B cell (primary cell): Measurements from ENCODE around the gene DHX8. TPM values are rescaled to one million over a fixed set of nuclear protein-coding genes. Genes with fewer than 3 reads are reported as not detected.

Source experiments
- ATAC-seq: fragments of 200-7000 bp; cut with Tn5 transposase; one replicate; pipeline ENCODE4 v1.10.0; 2021; ENCODE audit warnings: low read depth, mild to moderate bottlenecking, moderate number of reproducible peaks, moderate library complexity
- CTCF ChIA-PET: fragments of 350-600 bp; sonication (Branson Sonifier 250); formaldehyde crosslinking; loops from one replicate; lab custom pipeline; 2021; ENCODE audit warnings: antibody characterized with exemption, inconsistent platforms; lab: Charles Lee
- POLR2A ChIA-PET: fragments of 350-600 bp; sonication (Branson Sonifier 250); formaldehyde crosslinking; loops from one replicate; lab custom pipeline; 2021; ENCODE audit warnings: antibody characterized with exemption; lab: Charles Lee
- DNase-seq: peaks from one replicate; pipeline ENCODE4 v3.0.0; 2013
- H2AFZ ChIP-seq: 2 replicates; pipeline ENCODE4 v1.6.1; 2012; ENCODE audit warnings: mild to moderate bottlenecking, low read depth, low read length; ENCODE audit not compliant: insufficient read depth, poor library complexity, severe bottlenecking
- H3K27ac ChIP-seq, 2 donors: 1 replicate in 1 of 2; 2 replicates in 1 of 2; pipeline ENCODE4 v1.5.1; 2012 to 2013; ENCODE audit warnings: low read length in 2 of 2, mild to moderate bottlenecking in 2 of 2, moderate library complexity in 1 of 2
- H3K27me3 ChIP-seq, 4 experiments: fragments of 200-600 bp in 1 of 4; sonication (generic) in 1 of 4; replicated peaks in 1 of 4; 1 replicate in 2 of 4; 2 replicates in 2 of 4; pipeline versions ENCODE4 v1.6.1 to v1.7.0; 2013 to 2016; ENCODE audit warnings: low read length in 3 of 4, mild to moderate bottlenecking in 2 of 4, mixed read lengths in 1 of 4, moderate library complexity in 1 of 4; ENCODE audit not compliant: insufficient read depth in 4 of 4, control insufficient read depth in 3 of 4; ENCODE audit errors: control extremely low read depth in 1 of 4
- H3K36me3 ChIP-seq, 2 experiments: replicated peaks in 1 of 2; 1 replicate in 1 of 2; 2 replicates in 1 of 2; pipeline versions ENCODE4 v1.6.1 to v1.7.1; 2013; ENCODE audit warnings: low read length in 1 of 2; ENCODE audit not compliant: insufficient read depth in 2 of 2, control insufficient read depth in 1 of 2; ENCODE audit errors: control extremely low read depth in 1 of 2, extremely low read depth in 1 of 2
- H3K4me1 ChIP-seq, 2 donors: fragments of 200-600 bp in 1 of 2; sonication (generic) in 1 of 2; 1 replicate in 1 of 2; 2 replicates in 1 of 2; pipeline versions ENCODE4 v1.5.1 to v1.6.1; 2013 to 2017; ENCODE audit warnings: low read length in 2 of 2; ENCODE audit not compliant: control insufficient read depth in 2 of 2, insufficient read depth in 2 of 2
- H3K4me2 ChIP-seq: replicated peaks from 2 replicates; pipeline ENCODE3; 2012; ENCODE audit warnings: mild to moderate bottlenecking, low read depth, low read length; ENCODE audit not compliant: poor library complexity, severe bottlenecking
- H3K4me3 ChIP-seq, 5 experiments: fragments of 200-600 bp in 1 of 5; sonication (generic) in 1 of 5; 1 replicate in 3 of 5; 2 replicates in 2 of 5; pipeline versions ENCODE4 v1.5.1 to v1.7.0; 2011 to 2016; ENCODE audit warnings: low read length in 4 of 5, mild to moderate bottlenecking in 4 of 5, low read depth in 2 of 5, control low read depth in 1 of 5, moderate library complexity in 1 of 5; ENCODE audit not compliant: insufficient read depth in 1 of 5; ENCODE audit errors: control extremely low read depth in 1 of 5, extremely low read depth in 1 of 5
- H3K79me2 ChIP-seq: fragments of 200-600 bp; sonication (generic); one replicate; pipeline ENCODE4 v1.6.0; 2016; ENCODE audit warnings: low read length; ENCODE audit not compliant: control insufficient read depth, insufficient read depth
- H3K9ac ChIP-seq: fragments of 200-600 bp; sonication (generic); 2 replicates; pipeline ENCODE4 v1.6.1; 2017; ENCODE audit warnings: mild to moderate bottlenecking, low read length, moderate library complexity
- H3K9me3 ChIP-seq, 3 donors: one replicate each; pipeline versions ENCODE4 v1.6.1 to v1.7.1; 2013; ENCODE audit warnings: low read length in 2 of 3; ENCODE audit not compliant: control insufficient read depth in 2 of 3, insufficient read depth in 1 of 3; ENCODE audit errors: control extremely low read depth in 1 of 3
- H4K20me1 ChIP-seq: 2 replicates; pipeline ENCODE4 v1.6.0; 2012; ENCODE audit warnings: mild to moderate bottlenecking, low read length; ENCODE audit not compliant: insufficient read depth, control insufficient read depth, poor library complexity, severe bottlenecking
- H3K27ac Mint-ChIP-seq: one replicate; pipeline ENCODE4 v1.8.0; 2021; ENCODE audit warnings: mixed read lengths
- H3K27me3 Mint-ChIP-seq: one replicate; pipeline ENCODE4 v1.8.0; 2021; ENCODE audit warnings: mixed read lengths
- H3K4me1 Mint-ChIP-seq: one replicate; pipeline ENCODE4 v1.8.0; 2021; ENCODE audit warnings: mixed read lengths
- H3K4me3 Mint-ChIP-seq: one replicate; pipeline ENCODE4 v1.8.0; 2021; ENCODE audit warnings: mixed read lengths
- H3K9me3 Mint-ChIP-seq: one replicate; pipeline ENCODE4 v1.8.0; 2022; ENCODE audit warnings: mixed read lengths; ENCODE audit not compliant: insufficient read depth
- CTCF ChIP-seq: fragments of 200-600 bp; IDR thresholded peaks from one replicate; pipeline ENCODE4 v1.8.0; 2022; ENCODE audit warnings: antibody characterized with exemption, mild to moderate bottlenecking
- EZH2 ChIP-seq: IDR thresholded peaks from 2 replicates; pipeline ENCODE4 v1.6.1; 2012; ENCODE audit warnings: borderline replicate concordance, low read depth, mild to moderate bottlenecking, moderate library complexity, low read length; ENCODE audit not compliant: insufficient read depth, poor library complexity, severe bottlenecking
- WGBS: methylation state at CpG from one replicate; pipeline ENCODE4 v1.1.5; 2013; ENCODE audit warnings: missing lambda C conversion rate; ENCODE audit not compliant: insufficient coverage; 5-methylcytosine and 5-hydroxymethylcytosine counted together
- intact Hi-C: fragments of 100-400 bp; cut with micrococcal nuclease; formaldehyde crosslinking; loops from one replicate; pipeline ENCODE4 v1.10.0; 2022
- polyA plus RNA-seq: library from polyadenylated mRNA; depleted of rRNA; stranded (reverse); fragments of >200 nt; gene quantifications from 2 replicates; pipeline ENCODE4 v1.2.3, GENCODE V29; 2012
- total RNA-seq, 2 donors: library from RNA; stranded (reverse); fragments of 120-200 nt in 1 of 2; gene quantifications; 1 replicate in 1 of 2; 2 replicates in 1 of 2; pipeline versions ENCODE4 v1.2.3 to v1.2.4, GENCODE V29; 2013 to 2022

Gene DHX8
- total and polyA plus RNA-seq, 2 donors (not counting 1 experiment from before 2014, with no cell fraction given): 17.9 to 63.3 TPM

- Histone ChIP-seq H3K36me3 (no peaks in the 10 kb centered on the region), H3K27ac (no peak overlapping the region), H3K4me1 (no peaks in the 10 kb centered on the region), H2AFZ (no peak overlapping the region), H3K4me2 (no peak overlapping the region), H3K4me3 (no peak overlapping the region), H3K79me2 (no peaks in the 10 kb centered on the region), H4K20me1 (no peaks in the 10 kb centered on the region), H3K9me3 (no peaks in the 10 kb centered on the region), H3K27me3 (peaks cover 0 to 4% (median 1%) of the 10 kb centered on the region in 4 experiments), H3K9ac (no peak overlapping the region)
- H3K27me3 Mint-ChIP-seq: peaks cover 10% of the 10 kb centered on the region
- CTCF ChIA-PET: no interaction called here
- WGBS: 94% methylated on average over 5 of the region's 5 CpGs
- no peaks in the 10 kb centered on the region for H3K4me1 Mint-ChIP-seq
- no peak for ATAC-seq
- no peak for DNase-seq
- intact Hi-C loops: no loop called here
- TF ChIP-seq EZH2 (no peak), CTCF (no peak)
- no peak overlapping the region for H3K4me3 Mint-ChIP-seq
- no peak overlapping the region for H3K27ac Mint-ChIP-seq
- POLR2A ChIA-PET: no interaction called here
- H3K9me3 Mint-ChIP-seq: no peaks in the 10 kb centered on the region
Measured at GRCh38 chr17:43568506-43569082, 84.8 kb downstream of the DHX8 start.

- intact Hi-C loops: loop anchor here (10.0 kb wide), 1 partner anchor 176 kb away; the partner anchor contains the start of gene ARL4D
Measured at GRCh38 chr17:43570518-43570928, 86.7 kb downstream of the DHX8 start.

More at GRCh38 chr17:43570518-43570928, 86.7 kb downstream of the DHX8 start:
- 95% methylated on average over 2 of the region's 3 CpGs for WGBS
- no peaks in the 10 kb centered on the region for H3K4me1 ChIP-seq
- no peaks in the 10 kb centered on the region for H4K20me1 ChIP-seq
- Mint-ChIP-seq H3K27ac (no peak overlapping the region), H3K4me3 (no peak overlapping the region), H3K4me1 (no peaks in the 10 kb centered on the region), H3K27me3 (peaks cover 9% of the 10 kb centered on the region), H3K9me3 (no peaks in the 10 kb centered on the region)
- H3K9ac ChIP-seq: no peak overlapping the region
- ATAC-seq (no peak), DNase-seq (no peak)
- H3K36me3 ChIP-seq: no peaks in the 10 kb centered on the region
- no peaks in the 10 kb centered on the region for H3K79me2 ChIP-seq
- H3K4me2 ChIP-seq: no peak overlapping the region
- H2AFZ ChIP-seq: no peak overlapping the region
- CTCF ChIA-PET: no interaction called here
- H3K4me3 ChIP-seq: no peak overlapping the region
- POLR2A ChIA-PET: no interaction called here
- no peaks in the 10 kb centered on the region for H3K9me3 ChIP-seq
- TF ChIP-seq EZH2 (no peak), CTCF (no peak)
- no peak overlapping the region for H3K27ac ChIP-seq
- peaks cover 0 to 11% (median 0%) of the 10 kb centered on the region in 4 experiments for H3K27me3 ChIP-seq
